HL-60/S4 treated with retinoic acid at 250 ng/mL for 4 days and 3 days (cell line): ENCODE results near the gene INPPL1.

Source experiments
- in situ Hi-C: fragments of 300-500 bp; cut with MboI; formaldehyde crosslinking; loops from 2 replicates; pipeline ENCODE4 v1.7.0; 2022; ENCODE audit warnings: low sequenced_read_pairs

Gene INPPL1

DNA sequence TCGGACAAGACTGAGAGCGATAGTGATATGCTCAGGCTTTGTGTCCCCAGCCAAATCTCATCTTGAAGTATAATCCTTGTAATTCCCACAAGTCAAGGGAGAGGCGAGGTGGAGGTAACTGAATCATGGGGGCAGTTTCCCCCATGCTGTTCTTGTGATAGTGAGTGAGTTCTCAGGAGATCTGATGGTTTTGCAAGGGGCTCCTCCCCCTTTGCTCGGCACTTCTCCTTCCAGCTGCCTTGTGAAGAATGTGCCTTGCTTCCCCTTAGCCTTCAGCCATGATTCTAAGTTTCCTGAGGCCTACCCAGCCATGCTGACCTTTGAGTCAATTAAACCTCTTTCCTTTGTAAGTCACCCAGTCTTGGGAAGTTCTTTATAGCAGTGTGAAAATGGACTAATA lies 15.5 kb upstream of the INPPL1 start:
- in situ Hi-C loops = no loop called here

DNA sequence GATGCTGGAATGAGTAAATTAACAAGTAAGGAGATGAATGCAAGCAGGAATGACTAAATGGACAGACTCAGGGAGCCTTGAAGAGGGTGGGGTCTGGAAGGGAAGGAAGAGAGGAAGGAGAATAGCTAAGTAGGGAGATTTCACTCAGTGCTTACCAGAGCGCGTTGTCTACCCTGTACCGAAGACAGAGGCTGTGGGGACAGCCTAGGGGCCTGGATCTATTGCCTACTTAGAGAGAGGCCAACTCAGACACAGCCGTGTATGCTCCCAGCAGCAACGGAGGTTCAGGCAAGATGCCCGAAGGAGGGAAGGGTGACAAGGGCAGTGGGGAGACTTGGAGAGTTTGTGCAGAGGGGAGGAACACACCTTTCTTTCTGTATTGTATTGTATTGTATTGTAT lies 7.9 kb upstream of the INPPL1 start, which contains the start of gene FOLR2:
TSS of gene FOLR2 (plus strand) at position 157 of the 400 bp plus-strand sequence. CDS start 1,791 bp downstream, outside the sequence.
- in situ Hi-C loops = no loop called here

DNA sequence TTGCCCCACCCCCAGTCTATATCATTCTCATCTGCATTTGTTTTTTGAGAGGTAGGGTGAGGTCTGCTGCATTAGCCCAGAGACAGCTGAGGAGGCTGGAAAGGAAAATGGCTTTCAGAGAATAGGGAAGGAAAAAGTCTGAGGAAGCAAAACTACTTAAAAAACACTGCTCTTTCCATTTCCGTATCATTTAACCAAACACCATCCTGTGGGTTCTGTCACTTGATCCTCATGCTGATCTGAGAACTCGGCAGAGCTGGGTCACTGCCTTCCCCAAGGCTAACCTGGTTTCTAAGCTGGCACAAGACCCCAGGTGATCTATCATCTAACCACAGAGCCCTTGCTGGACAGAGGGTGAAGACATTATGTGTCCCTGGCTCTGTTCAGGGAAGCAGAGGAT lies 6.7 kb upstream of the INPPL1 start:
- in situ Hi-C loops = no loop called here

DNA sequence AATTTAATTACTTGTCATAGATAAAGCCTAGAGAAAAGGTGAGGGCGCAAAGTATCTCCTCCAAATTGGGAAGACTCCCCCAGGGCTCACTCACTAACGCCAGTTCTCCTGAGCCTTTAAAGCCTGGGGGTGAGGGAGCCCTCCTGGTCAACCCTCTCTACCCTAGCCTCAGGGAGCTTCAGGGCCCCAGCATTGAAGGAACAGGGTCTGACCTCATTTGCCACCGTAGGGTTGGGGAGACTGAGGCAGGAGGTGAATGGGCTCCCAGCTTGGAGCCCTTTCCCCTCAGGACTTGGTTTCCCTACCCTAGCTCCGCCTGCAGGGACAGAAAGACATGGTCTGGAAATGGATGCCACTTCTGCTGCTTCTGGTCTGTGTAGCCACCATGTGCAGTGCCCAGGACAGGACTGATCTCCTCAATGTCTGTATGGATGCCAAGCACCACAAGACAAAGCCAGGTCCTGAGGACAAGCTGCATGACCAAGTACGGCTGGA lies 6.3 kb upstream of the INPPL1 start:
- in situ Hi-C loops = no loop called here

DNA sequence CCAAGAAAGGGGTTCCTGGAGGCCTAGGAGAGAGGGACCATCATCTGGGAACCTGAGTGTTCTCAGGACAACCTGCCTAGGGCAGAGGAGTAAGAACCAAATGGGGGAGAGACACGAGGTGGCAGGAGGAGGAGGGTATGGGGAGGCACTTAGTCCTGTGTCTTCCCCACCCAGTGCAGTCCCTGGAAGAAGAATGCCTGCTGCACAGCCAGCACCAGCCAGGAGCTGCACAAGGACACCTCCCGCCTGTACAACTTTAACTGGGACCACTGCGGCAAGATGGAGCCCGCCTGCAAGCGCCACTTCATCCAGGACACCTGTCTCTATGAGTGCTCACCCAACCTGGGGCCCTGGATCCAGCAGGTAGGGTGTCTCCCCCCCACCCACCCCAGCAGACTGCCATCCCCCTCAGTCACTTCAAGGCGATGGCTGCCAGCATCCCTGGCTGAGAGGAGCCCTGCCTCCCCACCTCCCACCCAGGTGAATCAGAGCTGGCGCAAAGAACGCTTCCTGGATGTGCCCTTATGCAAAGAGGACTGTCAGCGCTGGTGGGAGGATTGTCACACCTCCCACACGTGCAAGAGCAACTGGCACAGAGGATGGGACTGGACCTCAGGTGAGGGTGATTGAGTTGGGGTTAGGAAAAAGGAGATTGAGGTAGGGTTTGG lies 3.7 kb upstream of the INPPL1 start:
- in situ Hi-C loops = no loop called here

DNA sequence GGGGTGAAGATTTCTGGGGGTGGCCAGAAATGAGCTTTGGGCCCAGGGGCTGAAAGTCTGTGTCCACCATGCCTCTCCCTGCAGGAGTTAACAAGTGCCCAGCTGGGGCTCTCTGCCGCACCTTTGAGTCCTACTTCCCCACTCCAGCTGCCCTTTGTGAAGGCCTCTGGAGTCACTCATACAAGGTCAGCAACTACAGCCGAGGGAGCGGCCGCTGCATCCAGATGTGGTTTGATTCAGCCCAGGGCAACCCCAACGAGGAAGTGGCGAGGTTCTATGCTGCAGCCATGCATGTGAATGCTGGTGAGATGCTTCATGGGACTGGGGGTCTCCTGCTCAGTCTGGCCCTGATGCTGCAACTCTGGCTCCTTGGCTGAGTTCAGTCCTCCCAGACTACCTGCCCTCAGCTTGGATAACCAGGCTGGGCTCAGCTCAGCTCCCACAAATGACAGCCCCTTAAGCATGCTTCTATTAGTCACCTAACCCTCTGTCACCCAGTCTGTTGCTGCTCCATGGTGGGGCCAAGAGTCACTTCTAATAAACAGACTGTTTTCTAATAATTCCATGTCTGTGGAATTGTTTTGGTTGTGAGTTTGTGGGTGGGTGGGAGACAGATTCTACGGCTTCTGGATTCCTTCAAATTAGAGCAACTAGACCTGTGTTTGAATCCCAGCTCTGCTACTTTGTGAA lies 3.0 kb upstream of the INPPL1 start:
- in situ Hi-C loops = no loop called here

DNA sequence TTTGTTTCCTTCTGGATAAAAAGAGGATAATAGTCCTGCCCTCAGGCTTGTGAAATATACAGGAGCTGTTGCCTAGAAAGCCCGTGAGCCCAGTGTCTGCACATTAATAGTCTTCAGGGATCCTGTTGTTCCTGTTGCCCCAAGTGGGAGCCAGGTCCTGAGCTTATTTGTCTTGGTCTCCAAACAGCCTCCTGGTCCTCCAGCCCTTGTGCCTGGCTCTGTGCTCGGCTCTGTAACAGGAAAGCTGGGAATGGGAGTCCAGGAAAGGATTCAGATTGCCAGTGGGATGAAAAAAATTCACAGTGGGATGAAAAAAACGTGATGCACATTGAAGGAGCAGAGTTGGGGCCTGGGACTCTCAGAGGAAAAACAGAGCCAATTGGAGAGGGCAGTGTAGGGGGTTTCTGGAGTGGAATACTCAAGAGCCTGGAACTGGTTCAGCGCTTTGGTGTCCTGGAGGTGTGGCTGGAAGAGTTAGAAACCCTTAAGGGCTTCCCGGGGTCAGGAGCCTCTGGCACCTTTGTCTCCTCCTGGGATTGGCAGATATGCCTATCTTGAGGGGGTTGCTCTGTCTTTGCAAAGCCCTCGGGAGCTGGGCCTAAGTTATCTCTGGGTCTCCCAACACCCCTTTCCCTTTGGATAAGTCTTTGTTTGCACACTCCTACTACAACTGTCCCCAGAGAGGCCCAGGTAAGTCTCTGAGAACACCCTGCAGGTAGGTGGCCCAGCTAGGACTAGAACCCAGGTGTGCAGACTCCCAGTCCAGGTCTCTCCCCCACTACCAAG lies 2.3 kb upstream of the INPPL1 start:
- in situ Hi-C loops = no loop called here

DNA sequence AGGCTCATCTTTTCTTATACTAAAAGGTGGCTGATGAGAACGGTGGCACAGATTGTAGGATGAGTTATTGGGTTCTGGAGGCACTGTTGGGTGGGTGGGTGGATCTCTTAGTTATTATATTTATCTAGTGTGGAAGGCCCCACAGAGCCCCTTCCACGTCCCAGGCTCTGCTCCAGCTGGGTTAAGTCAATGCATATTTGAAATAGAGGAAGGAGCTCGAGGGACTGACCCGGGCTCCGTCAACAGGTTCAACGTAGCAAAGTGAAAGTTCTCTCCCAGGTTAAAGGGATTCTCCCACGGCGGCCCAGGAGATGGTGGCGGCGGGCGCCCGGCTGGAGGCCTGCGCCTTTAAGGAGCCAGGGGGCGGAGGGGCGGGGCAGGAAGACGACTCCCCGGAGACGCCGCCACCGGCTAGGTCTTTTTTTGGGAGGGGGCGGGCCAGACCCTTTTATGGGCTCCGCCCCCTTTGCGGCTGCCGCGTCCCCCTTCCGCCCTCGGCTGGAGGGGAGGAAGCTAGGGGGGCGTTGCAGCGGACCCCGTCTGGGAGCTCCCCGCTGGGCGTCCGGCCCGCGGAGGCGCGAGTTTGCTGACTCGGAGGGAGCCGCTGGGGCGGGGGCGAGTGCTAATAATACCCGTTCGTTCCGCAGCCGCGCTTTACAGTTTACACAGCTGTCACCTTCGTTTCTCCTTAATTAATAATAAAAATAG lies 1.5 kb upstream of the INPPL1 start:
- in situ Hi-C loops = no loop called here

DNA sequence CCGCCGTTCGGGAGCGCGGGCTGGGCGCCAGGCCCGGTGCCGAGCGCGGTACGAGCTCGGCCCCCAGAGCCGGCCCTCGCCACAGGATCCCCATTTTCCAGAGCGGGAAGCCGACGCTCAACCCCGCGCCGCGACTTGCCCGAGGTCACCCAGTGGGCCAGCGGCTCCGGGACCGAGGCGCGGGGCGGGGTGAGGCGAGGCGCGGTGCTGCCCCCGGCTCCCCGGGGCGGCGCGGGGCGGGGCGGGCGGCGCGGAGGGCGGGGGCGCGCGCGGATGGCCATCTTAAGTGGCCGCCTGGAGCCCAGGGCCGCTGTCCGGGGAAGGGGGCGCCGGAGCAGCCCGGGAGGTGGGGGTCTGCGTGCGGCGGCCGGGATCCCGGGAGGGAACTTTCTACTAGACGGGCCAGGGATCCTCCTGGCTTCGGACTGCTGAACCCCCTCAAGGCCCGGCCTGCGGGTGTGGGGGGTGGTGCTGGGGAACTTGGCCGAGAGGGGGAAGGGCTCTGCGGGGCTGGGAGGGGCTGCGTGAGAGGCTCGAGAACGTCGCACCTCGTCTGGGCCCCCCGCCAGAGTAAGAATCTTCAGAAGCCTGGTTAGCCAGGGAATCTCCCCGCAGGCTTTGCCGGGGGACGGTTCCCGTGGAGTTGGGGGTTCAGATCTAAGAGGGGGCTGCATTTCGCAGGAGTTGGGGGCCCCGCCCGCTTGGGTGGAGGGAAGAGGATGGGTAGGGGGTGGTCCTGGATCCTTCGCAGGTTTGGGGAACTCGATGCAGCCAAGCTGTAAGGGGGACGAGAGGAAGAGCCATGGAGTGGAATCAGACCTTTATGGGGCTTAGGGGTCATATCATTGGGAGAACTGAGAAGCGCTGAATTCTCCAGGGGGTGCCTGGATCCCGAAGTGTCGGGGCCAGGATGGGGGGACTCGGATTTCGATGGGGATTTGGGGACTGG lies 678 bp upstream of the INPPL1 start:
- in situ Hi-C loops = no loop called here

DNA sequence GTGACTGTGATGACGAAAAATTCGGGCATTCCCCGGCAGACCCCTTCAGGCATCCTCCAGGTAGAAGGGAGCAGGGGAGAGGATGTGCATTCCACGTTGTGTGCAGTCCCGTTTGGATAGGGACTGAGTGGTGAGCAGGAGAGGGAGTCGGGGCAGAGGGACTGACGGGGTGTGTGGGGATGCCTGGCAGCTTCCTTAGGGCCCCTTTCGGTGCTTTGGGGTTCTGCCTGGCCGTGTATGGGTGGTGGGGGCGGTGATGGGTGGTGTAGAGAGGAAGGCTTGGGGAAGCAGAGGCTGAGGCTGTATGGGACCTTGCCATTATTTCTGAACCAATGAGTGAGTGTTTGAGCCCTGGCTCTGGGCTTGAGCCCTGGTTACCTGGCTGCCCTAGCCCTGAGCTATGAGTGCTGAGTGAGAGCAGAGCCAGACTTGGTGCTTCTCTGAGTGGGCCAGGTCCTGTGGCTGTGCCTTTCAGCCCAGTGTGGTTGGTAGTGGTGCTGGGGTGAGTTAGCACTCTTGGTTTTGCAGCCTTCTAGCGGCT lies 914 bp downstream of the INPPL1 start:
- in situ Hi-C loops = no loop called here

DNA sequence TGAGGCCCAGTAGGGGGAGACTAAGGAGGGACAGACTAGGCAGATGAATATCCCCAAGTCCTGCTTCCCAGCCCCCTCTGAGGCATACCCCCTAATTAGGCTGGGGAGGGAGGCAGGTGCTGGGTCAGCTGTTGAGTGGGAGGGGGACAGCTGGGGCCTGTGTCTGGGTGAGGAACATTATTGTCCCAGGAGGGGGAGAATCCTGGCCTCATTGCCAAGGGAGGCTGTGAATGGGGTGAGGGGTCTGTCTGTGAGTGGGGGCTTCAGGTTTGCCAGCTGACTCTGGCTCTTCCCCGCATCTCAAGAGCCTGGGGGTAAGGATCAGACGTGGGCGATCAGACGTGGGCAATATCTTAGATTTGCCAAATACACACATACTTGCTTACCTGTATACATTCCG lies 2.1 kb downstream of the INPPL1 start:
- in situ Hi-C loops = no loop called here

DNA sequence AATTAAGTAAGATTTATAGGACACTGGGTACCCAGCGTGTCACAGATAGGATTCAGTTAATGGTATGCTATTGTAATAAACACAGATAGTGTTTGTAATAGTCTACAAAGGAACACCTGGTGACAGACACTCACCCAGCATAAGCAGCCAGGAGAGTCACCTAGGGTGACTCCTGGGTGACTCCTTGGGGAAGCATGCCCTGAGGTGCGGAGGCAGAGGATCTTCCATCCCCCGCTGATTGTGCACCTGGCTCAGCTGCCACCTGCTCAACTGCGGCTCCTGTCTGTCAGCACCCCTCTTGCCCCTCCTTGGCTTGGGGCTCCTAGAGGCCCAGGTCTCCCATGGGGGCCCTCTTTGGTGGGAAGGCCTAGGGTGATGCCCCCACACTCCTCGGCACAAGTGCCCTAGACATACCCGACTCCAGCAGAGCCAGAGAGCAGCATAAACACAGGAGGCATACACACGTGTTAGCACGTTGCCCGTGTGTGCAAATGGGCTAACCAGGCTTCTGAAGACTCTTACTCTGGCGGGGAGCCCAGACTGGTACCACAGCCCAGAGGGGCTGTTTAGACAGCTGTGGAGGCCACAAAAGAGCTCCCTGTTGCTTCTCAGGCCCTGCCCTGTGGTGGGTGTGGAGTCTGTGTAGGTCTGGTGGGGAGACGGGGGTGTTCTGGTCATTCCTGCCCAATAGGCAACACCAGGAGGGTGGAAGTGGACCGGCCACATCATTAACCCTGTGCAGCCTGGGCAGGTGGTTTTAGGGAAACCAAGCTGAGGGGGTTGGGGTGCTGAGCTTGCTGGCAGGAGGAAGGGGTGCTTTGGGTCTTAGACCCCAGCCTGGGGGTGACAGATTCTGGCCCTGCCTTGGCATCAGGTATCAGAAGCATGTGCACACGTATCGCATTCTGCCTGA lies 3.0 kb downstream of the INPPL1 start:
- in situ Hi-C loops = no loop called here

DNA sequence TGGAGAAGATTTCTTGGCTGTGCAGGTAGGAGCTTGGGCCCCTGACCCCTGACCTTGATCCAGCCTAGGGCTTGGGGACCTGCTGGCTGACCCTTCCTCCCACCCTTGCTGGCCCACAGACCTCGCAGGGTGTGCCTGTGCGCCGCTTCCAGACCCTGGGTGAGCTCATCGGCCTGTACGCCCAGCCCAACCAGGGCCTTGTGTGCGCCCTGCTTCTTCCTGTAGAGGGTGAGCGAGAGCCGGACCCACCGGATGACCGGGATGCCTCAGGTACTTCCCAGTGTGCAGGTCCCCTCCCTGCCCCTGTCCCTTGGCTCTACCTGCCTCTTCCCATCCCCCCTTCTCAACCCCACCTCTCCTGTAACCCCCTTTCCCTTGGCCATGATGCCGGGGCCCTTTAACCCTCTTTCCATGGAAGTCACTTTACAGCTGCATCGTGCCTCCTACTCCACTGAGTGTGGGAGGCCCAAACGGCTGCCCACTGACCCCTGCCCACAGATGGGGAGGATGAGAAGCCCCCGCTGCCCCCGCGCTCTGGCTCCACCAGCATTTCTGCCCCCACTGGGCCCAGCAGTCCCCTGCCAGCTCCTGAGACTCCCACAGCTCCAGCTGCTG lies 3.8 kb downstream of the INPPL1 start:
- in situ Hi-C loops = no loop called here

DNA sequence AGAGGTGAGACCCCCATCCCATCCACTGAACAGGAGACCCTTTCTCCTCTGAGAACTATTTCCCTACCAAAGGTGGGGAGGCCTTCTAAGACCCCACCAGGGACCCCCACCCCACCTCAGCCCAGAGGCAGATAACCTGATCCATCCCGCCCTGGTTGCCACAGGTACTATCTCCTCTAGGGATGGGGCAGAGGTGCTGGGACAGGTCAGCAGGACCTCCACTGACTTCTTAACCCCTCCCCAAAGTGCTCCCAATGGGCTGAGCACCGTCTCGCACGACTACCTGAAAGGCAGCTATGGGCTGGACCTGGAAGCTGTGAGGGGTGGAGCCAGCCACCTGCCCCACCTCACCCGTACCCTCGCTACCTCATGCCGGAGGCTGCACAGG lies 4.3 kb downstream of the INPPL1 start:
- in situ Hi-C loops = no loop called here

DNA sequence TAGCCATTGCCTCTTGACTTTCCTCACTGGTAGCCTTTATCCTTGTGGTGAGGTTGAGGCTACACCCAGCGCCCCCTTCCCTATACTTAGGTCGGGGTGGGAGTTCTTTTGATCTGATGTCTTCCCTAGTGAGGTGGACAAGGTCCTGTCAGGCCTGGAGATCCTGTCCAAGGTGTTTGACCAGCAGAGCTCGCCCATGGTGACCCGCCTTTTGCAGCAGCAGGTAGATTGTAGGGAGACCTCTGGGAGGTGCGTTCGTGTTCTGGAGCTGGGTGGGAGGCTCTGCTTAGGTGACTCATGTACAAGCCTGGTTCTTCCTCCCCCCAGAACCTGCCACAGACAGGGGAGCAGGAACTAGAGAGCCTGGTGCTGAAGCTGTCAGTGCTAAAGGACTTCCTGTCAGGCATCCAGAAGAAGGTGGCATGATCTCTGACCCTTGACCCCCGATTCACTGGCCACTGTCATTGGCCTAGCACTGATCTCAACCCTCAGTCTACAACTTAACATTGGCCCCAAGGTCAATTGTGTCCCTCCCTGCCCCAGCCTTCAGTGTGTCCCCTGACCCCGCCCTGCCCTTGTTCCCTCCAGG lies 4.9 kb downstream of the INPPL1 start:
- in situ Hi-C loops = no loop called here

DNA sequence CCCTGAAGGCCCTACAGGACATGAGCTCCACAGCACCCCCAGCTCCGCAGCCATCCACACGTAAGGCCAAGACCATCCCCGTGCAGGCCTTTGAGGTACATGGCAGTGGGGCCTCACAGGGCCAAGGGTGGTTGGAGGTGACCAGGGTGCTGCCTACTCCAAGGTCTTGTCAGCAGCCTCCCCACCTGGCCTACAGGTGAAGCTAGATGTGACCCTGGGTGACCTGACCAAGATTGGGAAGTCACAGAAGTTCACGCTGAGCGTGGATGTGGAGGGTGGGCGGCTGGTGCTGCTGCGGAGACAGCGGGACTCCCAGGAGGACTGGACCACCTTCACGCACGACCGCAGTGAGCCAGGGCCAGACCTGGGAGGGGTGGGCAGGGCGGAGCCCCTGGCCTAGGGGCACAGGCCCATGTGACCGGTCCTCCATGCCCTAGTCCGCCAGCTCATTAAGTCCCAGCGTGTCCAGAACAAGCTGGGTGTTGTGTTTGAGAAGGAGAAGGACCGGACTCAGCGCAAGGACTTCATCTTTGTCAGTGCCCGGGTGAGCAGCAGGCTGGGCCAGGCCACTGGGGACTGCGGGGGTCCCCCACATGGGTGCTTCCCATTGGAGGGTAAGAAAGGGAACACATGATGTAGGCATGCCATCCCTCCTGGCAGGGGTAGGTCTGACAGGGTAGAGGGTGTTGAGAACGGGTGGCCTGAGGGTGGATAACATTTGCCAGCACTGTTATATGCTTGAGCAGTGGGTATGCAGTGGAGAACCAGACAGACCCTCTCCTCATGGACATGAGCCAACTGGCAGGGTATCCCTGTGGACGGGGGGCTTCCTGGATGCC lies 5.6 kb downstream of the INPPL1 start:
- in situ Hi-C loops = no loop called here

DNA sequence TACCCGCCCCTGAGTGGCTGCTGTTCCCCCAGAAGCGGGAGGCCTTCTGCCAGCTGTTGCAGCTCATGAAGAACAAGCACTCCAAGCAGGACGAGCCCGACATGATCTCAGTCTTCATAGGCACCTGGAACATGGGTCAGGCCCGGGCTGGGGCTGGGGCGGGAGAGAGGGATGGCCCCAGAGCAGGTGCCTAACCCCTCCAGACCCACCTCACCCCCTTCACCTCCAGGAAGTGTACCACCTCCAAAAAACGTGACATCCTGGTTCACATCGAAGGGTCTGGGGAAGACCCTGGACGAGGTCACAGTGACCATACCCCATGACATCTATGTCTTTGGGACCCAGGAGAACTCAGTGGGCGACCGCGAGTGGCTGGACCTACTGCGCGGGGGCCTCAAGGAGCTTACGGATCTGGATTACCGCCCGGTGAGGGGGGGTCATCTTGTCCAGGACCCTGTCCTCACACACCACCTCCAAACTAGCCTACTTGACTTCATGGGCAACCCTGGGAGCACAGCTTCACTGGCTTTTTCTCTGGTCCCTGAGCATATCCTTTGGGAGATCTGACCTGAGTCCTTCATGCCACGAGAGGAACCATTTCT lies 6.3 kb downstream of the INPPL1 start:
- in situ Hi-C loops = no loop called here
